Calu3 (cell line): ENCODE measurements around the gene ITPR2. TPM values are rescaled to one million over a fixed set of nuclear protein-coding genes. Genes with fewer than 3 reads are reported as not detected.
"Not testable (repeated sequence)": the region's sequence is repeated elsewhere in the genome, so short reads cannot be mapped to it uniquely, and the experiment has no call there.

Source experiments
- BruUV-seq: library from RNA; stranded (reverse); fragments of 400-500 nt; replicated peaks from 2 replicates; lab custom pipeline; 2021; lab: Mats Ljungman, UMichigan
- CTCF ChIA-PET: fragments of 300-600 bp; sonication (Branson Sonifier 250); formaldehyde crosslinking; loops from one replicate; lab custom pipeline; 2022; ENCODE audit warnings: antibody characterized with exemption; lab: Charles Lee
- DNase-seq: peaks from one replicate; pipeline ENCODE4 v3.0.0; 2022
- H3K27ac Mint-ChIP-seq: one replicate; pipeline ENCODE4 v1.8.0; 2022; ENCODE audit warnings: mixed read lengths; ENCODE audit not compliant: unreplicated experiment
- H3K27me3 Mint-ChIP-seq: one replicate; pipeline ENCODE4 v1.8.0; 2022; ENCODE audit warnings: mixed read lengths; ENCODE audit not compliant: unreplicated experiment
- H3K36me3 Mint-ChIP-seq: one replicate; pipeline ENCODE4 v1.8.0; 2022; ENCODE audit warnings: mild to moderate bottlenecking, moderate library complexity, mixed read lengths; ENCODE audit not compliant: insufficient read depth, unreplicated experiment
- H3K4me1 Mint-ChIP-seq: one replicate; pipeline ENCODE4 v1.8.0; 2022; ENCODE audit warnings: mild to moderate bottlenecking, low read depth, mixed read lengths; ENCODE audit not compliant: unreplicated experiment
- H3K4me3 Mint-ChIP-seq: one replicate; pipeline ENCODE4 v1.8.0; 2022; ENCODE audit warnings: mild to moderate bottlenecking, low read depth, moderate library complexity, mixed read lengths; ENCODE audit not compliant: unreplicated experiment
- H3K9me3 Mint-ChIP-seq: one replicate; pipeline ENCODE4 v1.8.0; 2022; ENCODE audit warnings: low read depth, mixed read lengths; ENCODE audit not compliant: unreplicated experiment
- intact Hi-C: fragments of 100-400 bp; cut with micrococcal nuclease; formaldehyde crosslinking; loops from one replicate; pipeline ENCODE4 v1.10.0; 2022; ENCODE audit not compliant: unreplicated experiment
- total RNA-seq: library from RNA; stranded (reverse); gene quantifications from 2 replicates; pipeline ENCODE4 v1.2.3, GENCODE V29; 2022
- TF ChIP-seq, protein P1 (sequence below): fragments of 200-600 bp; IDR thresholded peaks from one replicate; pipeline ENCODE4 v1.8.0; 2022; ENCODE audit warnings: antibody characterized with exemption; ENCODE audit not compliant: unreplicated experiment

The ITPR2 gene
- total RNA-seq, 1 experiment from 2014 or later: 2.5 TPM

DNA sequence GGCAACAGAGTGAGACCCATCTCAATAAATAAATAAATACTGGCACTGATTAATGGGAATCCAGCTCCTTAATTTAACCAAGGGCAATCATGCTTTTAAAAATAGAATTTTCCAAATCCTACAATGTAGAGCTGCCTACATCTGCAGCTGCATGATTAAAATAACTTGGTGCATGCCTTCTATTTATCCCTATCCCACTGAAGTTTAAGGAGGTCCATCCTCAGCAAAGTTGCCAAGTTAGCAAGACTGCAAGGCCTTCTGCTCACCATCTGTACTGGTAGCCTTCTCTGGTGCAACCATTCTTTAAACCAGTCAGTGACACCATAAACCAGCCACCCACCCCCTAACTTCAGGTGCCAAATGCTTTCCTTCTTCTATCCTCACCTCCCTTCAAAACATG lies 226.1 kb downstream of the ITPR2 start:
- intact Hi-C loops: no loop called here
- no peak overlapping the region for H3K27ac Mint-ChIP-seq
- CTCF ChIA-PET: interaction anchor here (1.2 kb wide), 1 partner anchor 14 kb away, joined by 3 read pairs; no protein-coding TSS in a partner anchor
- no peak for DNase-seq
- TF ChIP-seq, protein P1, sequence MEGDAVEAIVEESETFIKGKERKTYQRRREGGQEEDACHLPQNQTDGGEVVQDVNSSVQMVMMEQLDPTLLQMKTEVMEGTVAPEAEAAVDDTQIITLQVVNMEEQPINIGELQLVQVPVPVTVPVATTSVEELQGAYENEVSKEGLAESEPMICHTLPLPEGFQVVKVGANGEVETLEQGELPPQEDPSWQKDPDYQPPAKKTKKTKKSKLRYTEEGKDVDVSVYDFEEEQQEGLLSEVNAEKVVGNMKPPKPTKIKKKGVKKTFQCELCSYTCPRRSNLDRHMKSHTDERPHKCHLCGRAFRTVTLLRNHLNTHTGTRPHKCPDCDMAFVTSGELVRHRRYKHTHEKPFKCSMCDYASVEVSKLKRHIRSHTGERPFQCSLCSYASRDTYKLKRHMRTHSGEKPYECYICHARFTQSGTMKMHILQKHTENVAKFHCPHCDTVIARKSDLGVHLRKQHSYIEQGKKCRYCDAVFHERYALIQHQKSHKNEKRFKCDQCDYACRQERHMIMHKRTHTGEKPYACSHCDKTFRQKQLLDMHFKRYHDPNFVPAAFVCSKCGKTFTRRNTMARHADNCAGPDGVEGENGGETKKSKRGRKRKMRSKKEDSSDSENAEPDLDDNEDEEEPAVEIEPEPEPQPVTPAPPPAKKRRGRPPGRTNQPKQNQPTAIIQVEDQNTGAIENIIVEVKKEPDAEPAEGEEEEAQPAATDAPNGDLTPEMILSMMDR: no peak
- no peaks in the 10 kb centered on the region for H3K36me3 Mint-ChIP-seq
- H3K9me3 Mint-ChIP-seq: no peaks in the 10 kb centered on the region
- no peak overlapping the region for H3K4me3 Mint-ChIP-seq
- no TSS peak for BruUV-seq
- H3K4me1 Mint-ChIP-seq: no peaks in the 10 kb centered on the region
- no peaks in the 10 kb centered on the region for H3K27me3 Mint-ChIP-seq

DNA sequence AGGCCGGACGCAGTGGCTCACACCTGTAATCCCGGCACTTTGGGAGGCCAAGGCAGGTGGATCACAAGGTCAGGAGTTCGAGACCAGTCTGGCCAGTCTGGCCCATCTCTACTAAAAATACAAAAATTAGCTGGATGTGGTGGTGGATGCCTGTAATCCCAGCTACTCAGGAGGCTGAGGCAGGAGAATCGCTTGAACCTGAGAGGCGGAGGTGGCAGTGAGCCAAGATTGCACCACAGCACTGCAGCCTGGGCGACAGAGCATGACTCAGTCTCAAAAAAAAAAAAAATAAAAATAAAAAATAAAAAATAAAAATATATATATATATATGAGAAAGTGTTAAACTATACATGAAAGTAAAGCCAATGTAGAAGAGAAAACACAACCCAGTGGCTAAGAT lies 228.2 kb downstream of the ITPR2 start:
- H3K9me3 Mint-ChIP-seq, DNase-seq, H3K36me3 Mint-ChIP-seq, BruUV-seq, CTCF ChIA-PET, H3K27ac Mint-ChIP-seq, intact Hi-C loops, H3K4me1 Mint-ChIP-seq, H3K4me3 Mint-ChIP-seq: not testable (repeated sequence)
- H3K27me3 Mint-ChIP-seq: peaks cover 16% of the 10 kb centered on the region

DNA sequence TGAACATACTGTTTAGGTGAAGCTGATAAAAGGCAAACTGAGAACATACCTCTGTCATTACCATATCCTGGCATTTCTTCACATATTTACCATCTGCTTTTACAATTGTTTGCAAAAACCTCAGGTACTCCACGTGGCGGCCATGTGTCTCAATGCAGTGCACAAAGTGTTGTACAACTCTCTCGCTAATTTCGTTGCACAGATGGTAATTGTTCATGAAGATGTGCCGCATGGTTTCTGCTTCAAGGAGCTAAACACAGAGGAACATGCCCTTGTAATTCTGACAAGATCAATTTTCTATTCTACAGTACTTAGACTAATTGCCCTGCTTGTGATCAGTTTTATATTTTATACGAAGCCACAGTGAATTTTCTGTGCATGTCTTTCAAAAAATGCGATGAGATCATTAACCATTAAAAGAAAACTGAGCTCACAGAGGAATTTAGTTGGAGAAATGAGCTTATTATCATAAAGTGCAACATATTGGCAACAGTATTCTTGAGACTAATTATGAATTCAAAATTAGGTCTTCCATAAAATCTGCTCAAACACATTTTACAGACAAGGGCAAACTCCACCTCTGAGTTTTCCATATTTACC lies 233.8 kb downstream of the ITPR2 start:
- intact Hi-C loops: no loop called here
- no peak for DNase-seq
- TF ChIP-seq, protein P1: no peak
- BruUV-seq: no TSS peak
- Mint-ChIP-seq H3K4me1 (no peaks in the 10 kb centered on the region), H3K36me3 (no peaks in the 10 kb centered on the region), H3K4me3 (no peak overlapping the region), H3K9me3 (no peaks in the 10 kb centered on the region), H3K27ac (no peak overlapping the region), H3K27me3 (peaks cover 18% of the 10 kb centered on the region)
- CTCF ChIA-PET: no interaction called here

DNA sequence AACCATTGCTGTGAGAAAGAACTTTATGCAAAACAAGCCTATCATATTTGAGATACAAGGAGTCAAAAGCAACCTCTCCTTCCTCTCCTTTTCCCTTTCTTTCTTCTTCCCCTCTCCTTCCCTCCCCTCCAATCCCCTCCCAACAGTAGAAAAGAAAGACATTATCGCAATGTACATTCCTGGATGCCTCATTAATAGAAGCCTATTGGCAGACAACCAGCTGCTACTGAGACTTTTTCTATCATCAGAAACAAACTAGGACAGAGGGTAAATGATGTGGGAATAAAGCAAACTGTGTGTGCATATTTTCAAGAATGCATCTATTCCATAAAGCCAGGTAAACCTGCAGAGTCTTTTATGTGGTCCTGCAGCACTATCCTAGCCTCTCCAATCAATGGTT lies 237.2 kb downstream of the ITPR2 start:
- DNase-seq: no peak
- H3K4me1 Mint-ChIP-seq: no peaks in the 10 kb centered on the region
- TF ChIP-seq, protein P1: no peak
- H3K9me3 Mint-ChIP-seq: no peaks in the 10 kb centered on the region
- intact Hi-C loops: no loop called here
- peaks cover 13% of the 10 kb centered on the region for H3K27me3 Mint-ChIP-seq
- no peak overlapping the region for H3K4me3 Mint-ChIP-seq
- no TSS peak for BruUV-seq
- CTCF ChIA-PET: interaction anchor here (0.7 kb wide), 1 partner anchor 476 kb away, joined by 3 read pairs; no protein-coding TSS in a partner anchor
- H3K27ac Mint-ChIP-seq: no peak overlapping the region
- no peaks in the 10 kb centered on the region for H3K36me3 Mint-ChIP-seq

DNA sequence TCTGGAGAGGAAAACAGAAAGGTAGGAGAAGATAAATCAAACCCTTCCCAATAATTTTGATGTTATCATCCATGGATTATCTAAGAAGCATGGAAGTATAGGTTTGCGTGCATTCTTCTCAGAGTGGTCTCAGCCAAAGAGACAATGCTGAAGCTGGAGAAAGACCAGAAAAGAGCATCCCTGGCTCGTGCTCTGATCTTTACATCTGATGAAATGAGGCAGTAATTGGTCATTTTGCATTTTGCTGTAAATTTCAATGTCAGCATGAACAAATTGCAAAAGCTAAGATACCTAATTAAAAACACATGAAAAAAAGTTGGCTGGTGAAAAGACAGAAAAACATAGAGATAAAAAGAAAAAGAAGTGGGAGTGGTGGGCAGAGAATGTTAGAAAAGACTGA lies 252.4 kb downstream of the ITPR2 start:
- Mint-ChIP-seq H3K4me1 (no peaks in the 10 kb centered on the region), H3K4me3 (no peak overlapping the region), H3K9me3 (no peaks in the 10 kb centered on the region), H3K36me3 (no peaks in the 10 kb centered on the region), H3K27me3 (no peaks in the 10 kb centered on the region), H3K27ac (no peak overlapping the region)
- CTCF ChIA-PET: no interaction called here
- TF ChIP-seq, protein P1: no peak
- intact Hi-C loops: no loop called here
- BruUV-seq: no TSS peak
- no peak for DNase-seq
